ENCODE measurements around the gene AGMO.

The AGMO gene

DNA sequence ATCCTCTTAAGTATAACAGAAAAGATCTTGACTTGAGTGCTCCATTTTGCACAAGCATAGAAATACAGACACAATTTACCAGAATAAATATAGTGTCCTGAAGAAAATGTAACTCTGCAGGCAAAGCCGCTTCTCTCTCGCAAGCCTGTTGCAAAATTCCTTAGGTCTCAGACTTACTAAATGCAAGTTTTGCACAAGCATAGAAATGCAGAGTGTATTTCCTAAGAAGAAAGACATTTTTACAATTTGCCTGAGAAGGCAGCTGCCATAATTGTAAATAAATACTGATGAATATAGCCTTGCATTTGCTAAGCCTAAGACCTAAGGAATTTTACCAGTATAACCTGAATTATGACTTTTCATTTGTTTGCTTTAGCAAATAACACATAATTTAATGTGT, 67.1 kb downstream of the AGMO start:
- no peak for DNase-seq

- no peak for DNase-seq
These were observed 70.5 kb downstream of the AGMO start for GRCh38 chr7:15491361-15491760.

- no peak for DNase-seq
These were observed 71.5 kb downstream of the AGMO start for GRCh38 chr7:15490291-15490690.

- no peak for DNase-seq
These were observed 72.0 kb downstream of the AGMO start for GRCh38 chr7:15489861-15490260.

DNA sequence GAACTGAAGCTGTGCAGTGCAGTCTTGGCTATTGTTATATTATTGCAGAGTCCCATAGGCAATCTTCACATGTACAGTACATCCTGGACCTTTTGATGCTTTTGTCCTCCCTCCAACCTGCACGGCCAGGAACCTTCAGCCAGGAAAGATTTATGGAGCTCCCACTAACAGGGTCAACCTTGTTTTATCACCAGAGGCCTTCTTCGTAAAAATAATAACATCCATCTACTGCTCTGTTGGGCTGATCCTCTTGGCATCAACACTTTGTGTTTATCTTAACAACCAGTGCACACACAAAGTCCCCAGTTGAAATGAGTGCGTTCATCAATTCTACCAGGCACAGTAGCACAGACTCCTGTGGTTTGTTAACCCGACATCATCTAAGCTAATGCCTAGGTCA, 72.4 kb downstream of the AGMO start:
- DNase-seq = peak; percentile 76

DNA sequence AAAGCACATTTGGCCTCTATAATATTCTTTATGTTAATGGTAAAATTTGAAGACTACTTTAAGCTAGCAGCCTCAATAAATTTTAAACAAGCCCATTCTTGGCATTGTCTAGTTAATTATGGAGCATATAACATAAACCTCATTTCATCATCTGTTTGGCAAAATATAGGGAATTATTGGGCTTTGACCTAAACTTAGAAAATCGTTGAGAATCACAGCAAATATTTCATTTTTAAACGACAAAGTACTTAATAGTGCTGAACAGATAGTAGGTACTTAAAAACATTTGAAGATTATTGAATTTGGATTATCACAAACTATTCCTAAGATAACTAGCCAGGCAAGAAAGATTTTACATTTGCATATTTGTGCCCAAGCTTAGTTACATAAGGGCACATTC, 73.4 kb downstream of the AGMO start:
- DNase-seq = no peak

GRCh38 chr7:15487896-15488295, 73.9 kb downstream of the AGMO start:
- no peak for DNase-seq

- DNase-seq = no peak
These were observed 75.8 kb downstream of the AGMO start for GRCh38 chr7:15485998-15486397.

DNA sequence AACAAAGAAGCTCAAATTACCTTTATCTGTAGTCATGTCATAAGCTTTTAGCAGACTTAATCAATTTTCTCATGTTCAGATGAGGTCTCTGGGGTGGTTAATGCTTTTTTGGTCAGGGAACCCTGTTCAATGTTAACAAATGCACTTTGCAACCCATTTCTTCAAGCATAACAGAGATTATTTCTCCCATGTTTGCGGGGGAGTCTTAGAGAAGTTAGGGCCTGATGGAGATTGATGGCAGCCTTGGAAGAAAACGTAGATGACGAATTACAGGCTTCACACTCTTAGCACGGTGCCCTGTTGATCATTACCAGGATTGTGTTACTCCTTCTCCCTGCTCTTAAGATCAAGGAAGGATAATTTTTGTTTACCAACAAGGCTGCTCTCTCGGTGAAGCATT, 76.4 kb downstream of the AGMO start:
- no peak for DNase-seq

DNA sequence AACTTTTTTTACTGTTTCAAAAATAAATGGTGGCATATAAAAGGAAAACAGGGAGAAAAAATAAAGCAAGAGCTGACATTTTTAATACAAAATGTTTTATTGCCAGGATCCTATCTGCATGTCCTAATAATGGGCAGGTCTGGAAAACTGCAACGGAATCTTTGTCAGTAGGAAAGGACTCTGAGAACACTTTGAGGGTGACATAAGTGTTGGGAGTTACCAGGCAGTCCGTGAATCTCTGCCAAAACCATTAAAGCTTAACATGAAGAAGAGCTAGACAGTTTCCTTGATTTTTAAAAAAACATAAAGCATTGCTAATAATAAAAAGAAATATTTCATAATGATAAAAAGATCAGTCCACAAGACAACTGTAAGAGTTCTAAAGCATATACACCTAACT, 80.7 kb downstream of the AGMO start:
- no peak for DNase-seq

DNA sequence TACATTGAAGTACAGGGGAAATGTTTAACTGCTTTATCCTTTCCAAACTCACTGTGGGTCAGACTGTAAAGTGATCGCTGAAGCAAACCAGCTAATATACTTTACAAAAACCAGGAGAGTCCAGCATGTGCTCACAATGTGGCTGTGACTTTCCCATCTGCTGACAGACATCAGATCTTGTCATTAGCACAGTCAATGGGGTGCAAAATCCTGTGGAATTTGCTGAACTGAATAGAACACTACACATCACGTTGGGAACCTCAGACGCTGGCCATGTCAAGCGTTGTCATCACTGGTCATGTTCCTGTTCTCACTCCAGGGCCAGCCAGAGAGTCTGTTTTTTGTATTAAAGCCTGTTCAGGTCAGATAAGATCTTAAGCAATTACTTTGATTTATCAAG, 83.4 kb downstream of the AGMO start:
- DNase-seq = no peak

- DNase-seq = no peak
These were observed 85.3 kb downstream of the AGMO start for GRCh38 chr7:15476531-15476918.

GRCh38 chr7:15475808-15476530, 85.8 kb downstream of the AGMO start:
- DNase-seq = no peak

GRCh38 chr7:15471669-15471950, 90.2 kb downstream of the AGMO start:
- DNase-seq = no peak

GRCh38 chr7:15470825-15471668, 90.8 kb downstream of the AGMO start:
- no peak for DNase-seq

GRCh38 chr7:15464667-15465121, 97.1 kb downstream of the AGMO start:
- no peak for DNase-seq

- no peak for DNase-seq
These were observed 97.8 kb downstream of the AGMO start for GRCh38 chr7:15463801-15464666.

DNA sequence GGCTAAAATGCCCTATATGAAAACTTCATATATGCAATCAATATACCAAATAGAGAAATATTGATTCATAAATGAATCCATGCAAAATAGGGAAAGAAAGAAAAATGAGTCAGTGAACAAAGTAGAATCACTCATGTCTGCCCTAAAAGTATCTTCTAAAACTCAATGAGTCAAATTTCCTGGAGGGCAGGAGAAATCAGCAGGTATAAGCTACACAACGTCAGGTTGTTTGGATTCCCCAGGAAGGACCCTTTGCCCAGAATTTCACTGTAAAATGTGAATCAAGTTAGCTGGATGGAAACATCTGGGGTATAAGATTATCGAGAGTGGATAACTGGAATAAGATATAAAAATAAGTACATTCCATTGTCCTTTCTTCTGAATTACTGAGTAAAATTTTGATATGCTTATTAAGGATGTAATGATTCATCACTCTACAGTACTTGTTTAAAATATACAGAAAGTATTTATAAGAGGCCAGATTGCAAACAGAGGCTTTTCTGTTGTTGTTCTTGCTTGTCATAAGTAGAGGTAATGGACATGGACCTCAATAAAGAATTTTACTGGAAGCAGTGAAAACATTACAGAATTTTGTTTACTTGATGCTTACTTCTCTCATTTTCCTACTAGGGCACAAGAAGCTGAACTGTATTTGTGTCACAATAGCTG, 99.0 kb downstream of the AGMO start:
- no peak for DNase-seq

DNA sequence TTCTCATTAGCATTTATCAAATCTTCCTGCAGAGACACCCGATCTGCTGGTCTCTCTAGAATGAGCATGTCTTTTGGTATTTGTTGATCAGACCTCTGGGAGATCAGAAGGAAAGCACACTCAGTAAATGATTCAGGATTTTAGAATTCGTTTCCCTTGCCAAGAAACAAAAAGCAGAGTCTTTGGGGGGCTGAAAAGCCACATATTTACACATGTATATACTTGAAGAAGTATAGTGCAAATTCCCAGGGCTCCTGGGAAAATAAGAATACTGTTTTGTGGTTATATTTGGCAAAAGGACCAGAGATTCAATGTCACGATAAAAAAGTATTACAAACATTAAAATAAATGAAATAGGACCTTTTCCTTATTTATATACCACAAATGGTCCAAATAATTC, 100.2 kb downstream of the AGMO start:
- no peak for DNase-seq

- DNase-seq = no peak
These were observed 102.7 kb downstream of the AGMO start for GRCh38 chr7:15459018-15459615.

DNA sequence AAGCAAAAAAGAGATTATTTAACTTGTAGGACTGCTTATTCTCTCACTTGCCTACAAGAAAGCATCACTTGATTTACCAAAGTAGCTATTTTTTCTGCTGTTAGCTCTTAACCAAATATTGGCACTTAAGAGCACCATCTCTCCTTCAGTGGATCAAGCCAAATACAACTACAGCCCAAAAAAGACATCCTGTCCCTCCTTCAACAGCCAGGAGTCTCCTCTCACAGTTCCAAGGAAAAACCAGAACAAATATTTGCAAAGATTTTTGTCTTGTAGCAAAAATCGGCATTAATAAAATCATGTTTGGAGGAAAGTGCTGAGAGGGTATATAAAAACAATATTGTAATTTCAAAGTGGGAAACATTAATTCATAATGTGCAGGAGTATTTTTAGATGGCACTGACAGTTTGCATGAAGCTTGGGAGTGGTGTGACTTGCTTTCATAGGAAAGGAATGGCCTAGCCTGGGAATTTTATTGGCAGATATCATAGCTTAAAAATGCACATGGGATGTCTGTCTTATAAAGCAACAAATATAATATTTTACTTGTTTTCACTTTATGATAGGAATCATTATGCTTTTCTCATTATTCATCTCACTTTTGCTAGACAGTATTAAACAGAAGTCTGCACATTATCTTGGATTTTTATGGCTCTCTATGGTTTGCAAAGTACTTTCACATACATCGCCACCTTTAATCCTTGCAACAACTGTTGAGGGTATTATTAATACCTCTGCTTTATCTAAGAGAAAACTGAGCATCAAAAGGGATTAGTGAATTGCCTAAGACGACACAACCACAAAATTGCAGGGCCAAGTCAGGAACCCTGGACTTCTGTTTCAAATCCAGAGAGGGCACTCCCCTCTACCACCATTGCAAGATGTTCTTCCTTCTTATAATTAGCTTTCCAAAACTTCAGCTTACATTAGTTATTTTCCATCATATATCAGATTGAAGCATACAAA, 103.5 kb downstream of the AGMO start:
- DNase-seq = no peak

Measured in left hindlimb (tissue), 1 donor.